Duodenal mucosa (tissue), 2 donors: Measurements from ENCODE around the gene USP25.

ENCODE experiments used
- H3K27ac ChIP-seq: one replicate; pipeline ENCODE4 v1.7.0; 2013; ENCODE audit warnings: low read depth, low read length
- H3K27me3 ChIP-seq, 2 donors: one replicate each; pipeline ENCODE4 v1.7.0; 2013; ENCODE audit warnings: low read length in 2 of 2, control low read depth in 1 of 2; ENCODE audit not compliant: insufficient read depth in 2 of 2, control insufficient read depth in 1 of 2
- H3K36me3 ChIP-seq, 2 donors: one replicate each; pipeline ENCODE4 v1.7.0; 2013; ENCODE audit warnings: low read length in 2 of 2, control low read depth in 1 of 2; ENCODE audit not compliant: insufficient read depth in 2 of 2, control insufficient read depth in 1 of 2
- H3K4me1 ChIP-seq, 2 donors: one replicate each; pipeline ENCODE4 v1.7.0; 2013; ENCODE audit warnings: low read length in 2 of 2, control low read depth in 1 of 2; ENCODE audit not compliant: insufficient read depth in 2 of 2, control insufficient read depth in 1 of 2
- H3K4me3 ChIP-seq, 2 donors: one replicate each; pipeline ENCODE4 v1.7.0; 2013; ENCODE audit warnings: low read length in 2 of 2, low read depth in 1 of 2
- H3K9ac ChIP-seq, 2 donors: one replicate each; pipeline ENCODE4 v1.7.0; 2013; ENCODE audit warnings: low read length in 2 of 2, low read depth in 1 of 2
- H3K9me3 ChIP-seq, 2 donors: one replicate each; pipeline ENCODE4 v1.7.0; 2013; ENCODE audit warnings: low read length in 2 of 2, control low read depth in 1 of 2; ENCODE audit not compliant: control insufficient read depth in 1 of 2

USP25 gene

GRCh38 chr21:15754640-15755039, 24.9 kb downstream of the USP25 start:
- Histone ChIP-seq H3K27me3 (no peaks in the 10 kb centered on the region), H3K4me1 (peaks cover 23 to 29% of the 10 kb centered on the region in 2 donors), H3K36me3 (no peaks in the 10 kb centered on the region), H3K9ac (no peak overlapping the region), H3K9me3 (no peaks in the 10 kb centered on the region), H3K4me3 (peak overlapping the region in 1 of 2 donors; percentile 34), H3K27ac (no peak overlapping the region)

- Histone ChIP-seq H3K4me3 (no peak overlapping the region), H3K4me1 (peaks cover 24 to 29% of the 10 kb centered on the region in 2 donors), H3K27ac (no peak overlapping the region)
Measured at GRCh38 chr21:15755125-15755524, 25.3 kb downstream of the USP25 start.

GRCh38 chr21:15759469-15759868, 29.7 kb downstream of the USP25 start:
- H3K4me1 ChIP-seq, result peaks cover 36 to 39% of the 10 kb centered on the region in 2 donors
- no peak overlapping the region for H3K9ac ChIP-seq
- no peaks in the 10 kb centered on the region for H3K9me3 ChIP-seq
- no peaks in the 10 kb centered on the region for H3K27me3 ChIP-seq
- no peaks in the 10 kb centered on the region for H3K36me3 ChIP-seq
- no peak overlapping the region for H3K27ac ChIP-seq
- H3K4me3 ChIP-seq, result no peak overlapping the region

More at GRCh38 chr21:15755125-15755524, 25.3 kb downstream of the USP25 start:
- Histone ChIP-seq H3K9me3 (no peaks in the 10 kb centered on the region), H3K27me3 (no peaks in the 10 kb centered on the region), H3K9ac (no peak overlapping the region), H3K36me3 (no peaks in the 10 kb centered on the region)

- Histone ChIP-seq H3K27ac (no peak overlapping the region), H3K9ac (no peak overlapping the region), H3K4me1 (peaks cover 28 to 30% of the 10 kb centered on the region in 2 donors), H3K4me3 (peak overlapping the region; percentile 24 to 55), H3K9me3 (no peaks in the 10 kb centered on the region), H3K27me3 (no peaks in the 10 kb centered on the region), H3K36me3 (no peaks in the 10 kb centered on the region)
Measured at GRCh38 chr21:15761507-15762100, 31.8 kb downstream of the USP25 start.

GRCh38 chr21:15763359-15763758, 33.6 kb downstream of the USP25 start:
- Histone ChIP-seq H3K27ac (no peak overlapping the region), H3K27me3 (no peaks in the 10 kb centered on the region), H3K4me1 (peaks cover 28 to 44% of the 10 kb centered on the region in 2 donors), H3K9ac (no peak overlapping the region), H3K9me3 (no peaks in the 10 kb centered on the region), H3K4me3 (no peak overlapping the region), H3K36me3 (no peaks in the 10 kb centered on the region)

- peaks cover 22 to 44% of the 10 kb centered on the region in 2 donors for H3K4me1 ChIP-seq
- no peak overlapping the region for H3K9ac ChIP-seq
- H3K9me3 ChIP-seq, result no peaks in the 10 kb centered on the region
- H3K27me3 ChIP-seq, result no peaks in the 10 kb centered on the region
- no peaks in the 10 kb centered on the region for H3K36me3 ChIP-seq
- no peak overlapping the region for H3K4me3 ChIP-seq
- H3K27ac ChIP-seq, result no peak overlapping the region
Measured at GRCh38 chr21:15764878-15765277, 35.1 kb downstream of the USP25 start.

GRCh38 chr21:15766952-15767603, 37.3 kb downstream of the USP25 start:
- Histone ChIP-seq H3K27ac (no peak overlapping the region), H3K36me3 (no peaks in the 10 kb centered on the region), H3K9me3 (no peaks in the 10 kb centered on the region), H3K4me3 (no peak overlapping the region), H3K9ac (no peak overlapping the region), H3K27me3 (no peaks in the 10 kb centered on the region), H3K4me1 (peaks cover 8 to 27% of the 10 kb centered on the region in 2 donors)

- Histone ChIP-seq H3K27me3 (no peaks in the 10 kb centered on the region), H3K36me3 (peaks cover 0 to 3% of the 10 kb centered on the region in 2 donors), H3K27ac (no peak overlapping the region), H3K4me3 (no peak overlapping the region), H3K9ac (no peak overlapping the region), H3K9me3 (no peaks in the 10 kb centered on the region), H3K4me1 (peaks cover 0 to 17% of the 10 kb centered on the region in 2 donors)
Measured at GRCh38 chr21:15768045-15768601, 38.3 kb downstream of the USP25 start.

- H3K27ac ChIP-seq, result no peak overlapping the region
- H3K36me3 ChIP-seq, result peaks cover 0 to 4% of the 10 kb centered on the region in 2 donors
- H3K9ac ChIP-seq, result no peak overlapping the region
- H3K4me1 ChIP-seq, result peaks cover 0 to 15% of the 10 kb centered on the region in 2 donors
- H3K9me3 ChIP-seq, result no peaks in the 10 kb centered on the region
- no peaks in the 10 kb centered on the region for H3K27me3 ChIP-seq
- no peak overlapping the region for H3K4me3 ChIP-seq
Measured at GRCh38 chr21:15768853-15769252, 39.1 kb downstream of the USP25 start.

- H3K27me3 ChIP-seq, result no peaks in the 10 kb centered on the region
- H3K27ac ChIP-seq, result no peak overlapping the region
- peaks cover 0 to 19% of the 10 kb centered on the region in 2 donors for H3K4me1 ChIP-seq
- H3K9me3 ChIP-seq, result no peaks in the 10 kb centered on the region
- H3K9ac ChIP-seq, result no peak overlapping the region
- peaks cover 0 to 4% of the 10 kb centered on the region in 2 donors for H3K36me3 ChIP-seq
- H3K4me3 ChIP-seq, result no peak overlapping the region
Measured at GRCh38 chr21:15771311-15771710, 41.5 kb downstream of the USP25 start.
